ENCODE data around the gene YIPF5. TPM values are rescaled to one million over a fixed set of nuclear protein-coding genes. Genes with fewer than 3 reads are reported as not detected.

Gene YIPF5
- polyA plus RNA-seq, 1 experiment: 142 TPM

GRCh38 chr5:144134194-144134826 is 36.1 kb downstream of the YIPF5 start:
- ChIA-PET CTCF (interaction anchor here (0.6 to 3.0 kb wide), 3 partner anchors 8 to 403 kb away, joined by 3 to 18 read pairs (median 4); no protein-coding TSS in a partner anchor), POLR2A (no interaction called here)
- Histone ChIP-seq H3K27ac (ENCODE audit: low read depth, low read length) (no peak overlapping the region), H3K9me3 (ENCODE audit: control insufficient read depth, insufficient read depth, low read length) (no peaks in the 10 kb centered on the region), H3K27me3 (ENCODE audit: control insufficient read depth, insufficient read depth, low read length) (no peaks in the 10 kb centered on the region), H3K4me3 (ENCODE audit: low read depth, low read length) (no peak overlapping the region)
- TF ChIP-seq CTCF (IDR thresholded peaks at IDR 0.05; ENCODE audit: low read depth, low read length): no peak
- no peak for DNase-seq (ENCODE audit: low read depth, low spot score)

GRCh38 chr5:144133050-144133633 is 37.3 kb downstream of the YIPF5 start:
- no peak for DNase-seq (ENCODE audit: low read depth, low spot score)
- Histone ChIP-seq H3K4me3 (ENCODE audit: low read depth, low read length) (no peak overlapping the region), H3K27me3 (ENCODE audit: control insufficient read depth, insufficient read depth, low read length) (no peaks in the 10 kb centered on the region), H3K9me3 (ENCODE audit: control insufficient read depth, insufficient read depth, low read length) (no peaks in the 10 kb centered on the region), H3K27ac (ENCODE audit: low read depth, low read length) (no peak overlapping the region)
- TF ChIP-seq CTCF (IDR thresholded peaks at IDR 0.05; ENCODE audit: low read depth, low read length): no peak
- ChIA-PET POLR2A (no interaction called here), CTCF (interaction anchor here (3.0 kb wide), 1 partner anchor 9 kb away, joined by 18 read pairs; no protein-coding TSS in a partner anchor)

GRCh38 chr5:144131261-144131660 is 39.2 kb downstream of the YIPF5 start:
- no peaks in the 10 kb centered on the region for H3K27me3 ChIP-seq (ENCODE audit: control insufficient read depth, insufficient read depth, low read length)
- ChIA-PET POLR2A (no interaction called here), CTCF (interaction anchor here (1.3 kb wide), 1 partner anchor 11 kb away, joined by 9 read pairs; no protein-coding TSS in a partner anchor)
- no peak overlapping the region for H3K4me3 ChIP-seq (ENCODE audit: low read depth, low read length)
- no peak for DNase-seq (ENCODE audit: low read depth, low spot score)
- H3K9me3 ChIP-seq (ENCODE audit: control insufficient read depth, insufficient read depth, low read length): no peaks in the 10 kb centered on the region
- TF ChIP-seq CTCF (IDR thresholded peaks at IDR 0.05; ENCODE audit: low read depth, low read length): no peak
- no peak overlapping the region for H3K27ac ChIP-seq (ENCODE audit: low read depth, low read length)

- no peak for TF ChIP-seq CTCF (IDR thresholded peaks at IDR 0.05; ENCODE audit: low read depth, low read length)
- Histone ChIP-seq H3K9me3 (ENCODE audit: control insufficient read depth, insufficient read depth, low read length) (no peaks in the 10 kb centered on the region), H3K27me3 (ENCODE audit: control insufficient read depth, insufficient read depth, low read length) (no peaks in the 10 kb centered on the region), H3K27ac (ENCODE audit: low read depth, low read length) (no peak overlapping the region), H3K4me3 (ENCODE audit: low read depth, low read length) (no peak overlapping the region)
- POLR2A ChIA-PET: no interaction called here
- CTCF ChIA-PET: interaction anchor here (1.3 kb wide), 1 partner anchor 12 kb away, joined by 9 read pairs; no protein-coding TSS in a partner anchor
- DNase-seq (ENCODE audit: low read depth, low spot score): no peak
These were observed 40.2 kb downstream of the YIPF5 start for GRCh38 chr5:144130306-144130705.

- Histone ChIP-seq H3K27me3 (ENCODE audit: control insufficient read depth, insufficient read depth, low read length) (no peaks in the 10 kb centered on the region), H3K9me3 (ENCODE audit: control insufficient read depth, insufficient read depth, low read length) (no peaks in the 10 kb centered on the region), H3K4me3 (ENCODE audit: low read depth, low read length) (no peak overlapping the region), H3K27ac (ENCODE audit: low read depth, low read length) (no peak overlapping the region)
- no peak for TF ChIP-seq CTCF (IDR thresholded peaks at IDR 0.05; ENCODE audit: low read depth, low read length)
- DNase-seq (ENCODE audit: low read depth, low spot score): no peak
- POLR2A ChIA-PET: no interaction called here
- CTCF ChIA-PET: no interaction called here
These were observed 41.6 kb downstream of the YIPF5 start for GRCh38 chr5:144128844-144129243.
